IMR-90 (cell line): ENCODE results near the gene OR3A3. TPM values are rescaled to one million over a fixed set of nuclear protein-coding genes. Genes with fewer than 3 reads are reported as not detected.

Source experiments
- ATAC-seq: fragments of 200-7000 bp; cut with Tn5 transposase; 2 replicates; pipeline ENCODE4 v1.9.1; 2020; ENCODE audit warnings: low read depth, mild to moderate bottlenecking, moderate library complexity
- BruUV-seq: library from RNA; stranded (reverse); fragments of 400-500 nt; replicated peaks from 2 replicates; lab custom pipeline; 2021; lab: Mats Ljungman, UMichigan
- CTCF ChIA-PET: fragments of 300-600 bp; formaldehyde crosslinking; extraction: SDS; loops from one replicate; lab custom pipeline; 2021; ENCODE audit warnings: antibody characterized with exemption; lab: Yijun Ruan, JAX
- POLR2A ChIA-PET: fragments of 300-600 bp; sonication (Branson Sonifier 250); formaldehyde crosslinking; loops from one replicate; lab custom pipeline; 2022; ENCODE audit warnings: antibody characterized with exemption; ENCODE audit not compliant: unreplicated experiment; lab: Charles Lee
- DNase-seq: peaks from one replicate; pipeline ENCODE4 v3.0.0; 2013
- H2AFZ ChIP-seq: replicated peaks from 2 replicates; pipeline ENCODE3; 2013; ENCODE audit warnings: low read length, mild to moderate bottlenecking; ENCODE audit not compliant: poor library complexity
- H2AK5ac ChIP-seq: 2 replicates; pipeline ENCODE4 v1.6.1; 2013; ENCODE audit warnings: low read depth, low read length, inconsistent platforms
- H2AK9ac ChIP-seq: replicated peaks from 2 replicates; pipeline ENCODE3; 2013; ENCODE audit warnings: mild to moderate bottlenecking, low read depth, low read length, moderate library complexity; ENCODE audit not compliant: poor library complexity
- H2BK120ac ChIP-seq: 2 replicates; pipeline ENCODE4 v1.6.1; 2013; ENCODE audit warnings: low read depth, low read length, inconsistent platforms
- H2BK15ac ChIP-seq: 3 replicates; pipeline ENCODE4 v1.6.1; 2013; ENCODE audit warnings: low read depth, low read length, inconsistent platforms
- H2BK20ac ChIP-seq: 2 replicates; pipeline ENCODE4 v1.6.1; 2013; ENCODE audit warnings: low read depth, mild to moderate bottlenecking, inconsistent platforms, low read length, moderate library complexity
- H2BK5ac ChIP-seq: 2 replicates; pipeline ENCODE4 v1.6.1; 2013; ENCODE audit warnings: mild to moderate bottlenecking, low read depth, low read length, inconsistent platforms; ENCODE audit not compliant: poor library complexity, severe bottlenecking
- H3K14ac ChIP-seq: replicated peaks from 2 replicates; pipeline ENCODE4 v1.6.1; 2013; ENCODE audit warnings: low read depth, low read length, inconsistent platforms
- H3K18ac ChIP-seq: 2 replicates; pipeline ENCODE4 v1.6.1; 2013; ENCODE audit warnings: low read depth, low read length, control low read depth
- H3K23ac ChIP-seq: 2 replicates; pipeline ENCODE4 v1.6.1; 2013; ENCODE audit warnings: low read depth, low read length, inconsistent platforms
- H3K27ac ChIP-seq: 2 replicates; pipeline ENCODE4 v1.5.1; 2013; ENCODE audit warnings: mild to moderate bottlenecking, control low read depth, low read length; ENCODE audit not compliant: insufficient read depth
- H3K27me3 ChIP-seq: 2 replicates; pipeline ENCODE4 v1.6.1; 2013; ENCODE audit warnings: low read length; ENCODE audit not compliant: control insufficient read depth, insufficient read depth
- H3K36me3 ChIP-seq: 2 replicates; pipeline ENCODE4 v1.6.1; 2013; ENCODE audit warnings: low read length, mixed read lengths; ENCODE audit not compliant: control insufficient read depth, insufficient read depth
- H3K4ac ChIP-seq: 2 replicates; pipeline ENCODE4 v1.6.1; 2013; ENCODE audit warnings: low read depth, low read length, inconsistent platforms
- H3K4me1 ChIP-seq: 2 replicates; pipeline ENCODE4 v1.6.1; 2013; ENCODE audit warnings: low read length, mixed read lengths; ENCODE audit not compliant: control insufficient read depth, insufficient read depth
- H3K4me2 ChIP-seq: 2 replicates; pipeline ENCODE4 v1.6.1; 2013; ENCODE audit warnings: low read depth, mild to moderate bottlenecking, control low read depth, low read length, moderate library complexity
- H3K4me3 ChIP-seq: 2 replicates; pipeline ENCODE4 v1.5.1; 2013; ENCODE audit warnings: low read depth, mild to moderate bottlenecking, control low read depth, low read length, moderate library complexity; ENCODE audit not compliant: insufficient read depth
- H3K56ac ChIP-seq: 2 replicates; pipeline ENCODE4 v1.6.1; 2013; ENCODE audit warnings: low read length, inconsistent platforms; ENCODE audit not compliant: insufficient read depth; ENCODE audit errors: extremely low read depth
- H3K79me1 ChIP-seq, 2 experiments: 2 replicates each; pipeline ENCODE4 v1.6.1; 2013; ENCODE audit warnings: low read length in 2 of 2, inconsistent platforms in 1 of 2, low read depth in 1 of 2
- H3K9ac ChIP-seq: 2 replicates; pipeline ENCODE4 v1.6.1; 2013; ENCODE audit warnings: low read depth, low read length, control low read depth
- H3K9me1 ChIP-seq: 2 replicates; pipeline ENCODE4 v1.6.1; 2013; ENCODE audit warnings: low read length, inconsistent platforms; ENCODE audit not compliant: insufficient read depth
- H3K9me3 ChIP-seq: 2 replicates; pipeline ENCODE4 v1.6.1; 2013; ENCODE audit warnings: low read length; ENCODE audit not compliant: control insufficient read depth, insufficient read depth
- H4K20me1 ChIP-seq: 2 replicates; pipeline ENCODE4 v1.6.1; 2013; ENCODE audit warnings: low read length, inconsistent platforms; ENCODE audit not compliant: insufficient read depth
- H4K5ac ChIP-seq: 2 replicates; pipeline ENCODE4 v1.6.1; 2013; ENCODE audit warnings: mild to moderate bottlenecking, low read depth, low read length, control low read depth
- H4K8ac ChIP-seq, 2 experiments: 2 replicates each; pipeline ENCODE4 v1.6.1; 2013; ENCODE audit warnings: low read depth in 2 of 2, low read length in 2 of 2, control low read depth in 1 of 2, inconsistent platforms in 1 of 2
- H4K91ac ChIP-seq: 2 replicates; pipeline ENCODE4 v1.6.1; 2013; ENCODE audit warnings: low read depth, low read length, inconsistent platforms; ENCODE audit not compliant: insufficient read depth
- BHLHE40 ChIP-seq: fragments of 150-350 bp; IDR thresholded peaks from 2 replicates; pipeline ENCODE4 v1.6.1; 2016; ENCODE audit warnings: mild to moderate bottlenecking, low read depth, low read length
- CEBPB ChIP-seq: IDR thresholded peaks from 2 replicates; pipeline ENCODE4 v1.6.1; 2012; ENCODE audit warnings: low read depth, low read length, improper control_type of control experiment
- CHD1 ChIP-seq: IDR thresholded peaks from 2 replicates; pipeline ENCODE4 v1.6.1; 2012; ENCODE audit warnings: low read depth, low read length, improper control_type of control experiment
- CTCF ChIP-seq: conservative IDR thresholded peaks from 2 replicates; pipeline ENCODE4 v1.5.1; 2012; ENCODE audit warnings: mild to moderate bottlenecking, low read depth, low read length, improper control_type of control experiment
- ELK1 ChIP-seq: fragments of 150-350 bp; IDR thresholded peaks from 2 replicates; pipeline ENCODE4 v1.6.1; 2016; ENCODE audit warnings: low read depth, mild to moderate bottlenecking, low read length, moderate library complexity, borderline replicate concordance
- FOS ChIP-seq: fragments of 150-350 bp; IDR thresholded peaks from 2 replicates; pipeline ENCODE4 v1.6.1; 2016; ENCODE audit warnings: low read depth, low read length
- MAFK ChIP-seq: IDR thresholded peaks from 2 replicates; pipeline ENCODE4 v1.6.1; 2012; ENCODE audit warnings: low read depth, low read length, improper control_type of control experiment
- MAZ ChIP-seq: IDR thresholded peaks from 2 replicates; pipeline ENCODE4 v1.6.1; 2012; ENCODE audit warnings: low read depth, mild to moderate bottlenecking, low read length, improper control_type of control experiment, moderate library complexity, borderline replicate concordance
- MXI1 ChIP-seq: IDR thresholded peaks from 2 replicates; pipeline ENCODE4 v1.6.1; 2012; ENCODE audit warnings: low read depth, mild to moderate bottlenecking, low read length, moderate library complexity, borderline replicate concordance
- NFE2L2 ChIP-seq: fragments of 150-350 bp; IDR thresholded peaks from 2 replicates; pipeline ENCODE4 v1.6.1; 2016; ENCODE audit warnings: low read depth, mild to moderate bottlenecking, low read length
- POLR2A ChIP-seq: IDR thresholded peaks from 2 replicates; pipeline ENCODE4 v1.6.1; 2012; ENCODE audit warnings: mild to moderate bottlenecking, low read depth, low read length
- RAD21 ChIP-seq: IDR thresholded peaks from 2 replicates; pipeline ENCODE4 v1.6.1; 2012; ENCODE audit warnings: low read length, improper control_type of control experiment
- RCOR1 ChIP-seq: IDR thresholded peaks from 2 replicates; pipeline ENCODE4 v1.6.1; 2012; ENCODE audit warnings: mild to moderate bottlenecking, low read length, improper control_type of control experiment; ENCODE audit not compliant: insufficient replicate concordance
- RFX5 ChIP-seq: IDR thresholded peaks from 2 replicates; pipeline ENCODE4 v1.8.0; 2012; ENCODE audit warnings: low read depth, mild to moderate bottlenecking, low read length, moderate library complexity
- SMC3 ChIP-seq: fragments of 150-350 bp; IDR thresholded peaks from 2 replicates; pipeline ENCODE4 v1.6.1; 2016; ENCODE audit warnings: low read depth, mild to moderate bottlenecking, antibody characterized with exemption, low read length, moderate library complexity
- WGBS, 2 experiments: methylation state at CpG; one replicate each; pipeline versions ENCODE4 v1.1.5 to v1.1.7; 2013; ENCODE audit warnings: missing lambda C conversion rate in 2 of 2; ENCODE audit not compliant: insufficient read length in 1 of 2; ENCODE audit errors: extremely low coverage in 2 of 2; 5-methylcytosine and 5-hydroxymethylcytosine counted together
- dilution Hi-C: fragments of 300-500 bp; cut with HindIII; formaldehyde crosslinking; loops from one replicate; pipeline ENCODE4 v1.14.3; 2018; ENCODE audit warnings: low sequenced_read_pairs; ENCODE audit not compliant: unreplicated experiment
- in situ Hi-C: fragments of 300-500 bp; cut with MboI; formaldehyde crosslinking; loops from 3 replicates; pipeline ENCODE4 v1.14.3; 2019; ENCODE audit warnings: low sequenced_read_pairs, inconsistent platforms, mixed read lengths
- intact Hi-C: fragments of 100-400 bp; cut with micrococcal nuclease; formaldehyde crosslinking; loops from 2 replicates; pipeline ENCODE4 v1.10.0; 2022
- polyA plus RNA-seq, 3 experiments: library from polyadenylated mRNA; depleted of rRNA; stranded (reverse); fragments of >200 nt; gene quantifications; 2 replicates each; pipeline ENCODE4 v1.2.3, GENCODE V29; 2012; ENCODE audit warnings: low replicate concordance in 1 of 3
- total RNA-seq: library from RNA; depleted of rRNA; stranded (reverse); fragments of >200 nt; gene quantifications from 2 replicates; pipeline ENCODE4 v1.2.3, GENCODE V29; 2012
- TF ChIP-seq, protein P1 (sequence below): fragments of 150-350 bp; IDR thresholded peaks from 2 replicates; pipeline ENCODE4 v1.6.1; 2017; ENCODE audit warnings: mild to moderate bottlenecking, antibody characterized with exemption, low read length, low read depth

Gene OR3A3
- total and polyA plus RNA-seq, 2 of the 4 experiments (the other 2 are of a cell fraction), result not detected

- no peak within 1 kb of the TSS for H3K18ac ChIP-seq
- no peak within 1 kb of the TSS for H2BK20ac ChIP-seq
- no peaks in the 10 kb centered on the region for H3K36me3 ChIP-seq
- H3K4me3 ChIP-seq, result no peak within 1 kb of the TSS
- POLR2A ChIA-PET, result no interaction called here
- H3K27me3 ChIP-seq, result no peaks in the 10 kb centered on the region
- no peak within 1 kb of the TSS for H4K91ac ChIP-seq
- no peaks in the 10 kb centered on the region for H3K79me1 ChIP-seq
- H3K9me3 ChIP-seq, result peaks cover 3% of the 10 kb centered on the region; the same call in 1 of the 2 replicates
- H3K14ac ChIP-seq, result no peak within 1 kb of the TSS
- no peak within 1 kb of the TSS for H2AK9ac ChIP-seq
- in situ Hi-C loops (no loop called here), dilution Hi-C loops (no loop called here), intact Hi-C loops (no loop called here)
- H3K27ac ChIP-seq, result no peak within 1 kb of the TSS
- H2AK5ac ChIP-seq, result no peak within 1 kb of the TSS
- H3K9ac ChIP-seq, result no peak within 1 kb of the TSS
- WGBS, 2 experiments, result 96% methylated on average over 31 of the region's 38 CpGs; no CpG with 5 or more reads in 1 of the 2 experiments
- no peak within 1 kb of the TSS for H4K8ac ChIP-seq
- no peak within 1 kb of the TSS for H2BK5ac ChIP-seq
- ATAC-seq (no peak), DNase-seq (no peak)
- H3K56ac ChIP-seq, result no peak within 1 kb of the TSS
- BruUV-seq, result no TSS peak
- no peaks in the 10 kb centered on the region for H3K4me1 ChIP-seq
- no peaks in the 10 kb centered on the region for H3K9me1 ChIP-seq
- no peak within 1 kb of the TSS for H3K4me2 ChIP-seq
- H2BK15ac ChIP-seq, result no peak within 1 kb of the TSS
- no peak for TF ChIP-seq SMC3
- no peak for TF ChIP-seq NFE2L2
- TF ChIP-seq BHLHE40, result no peak
- TF ChIP-seq CEBPB, result no peak
- no peak for TF ChIP-seq RCOR1
- no peak for TF ChIP-seq MXI1
- TF ChIP-seq FOS, result no peak
- TF ChIP-seq CHD1, result no peak
- no peak for TF ChIP-seq CTCF
- TF ChIP-seq RFX5, result no peak
- no peak for TF ChIP-seq MAFK
- no peak for TF ChIP-seq ELK1
- TF ChIP-seq, protein P1, sequence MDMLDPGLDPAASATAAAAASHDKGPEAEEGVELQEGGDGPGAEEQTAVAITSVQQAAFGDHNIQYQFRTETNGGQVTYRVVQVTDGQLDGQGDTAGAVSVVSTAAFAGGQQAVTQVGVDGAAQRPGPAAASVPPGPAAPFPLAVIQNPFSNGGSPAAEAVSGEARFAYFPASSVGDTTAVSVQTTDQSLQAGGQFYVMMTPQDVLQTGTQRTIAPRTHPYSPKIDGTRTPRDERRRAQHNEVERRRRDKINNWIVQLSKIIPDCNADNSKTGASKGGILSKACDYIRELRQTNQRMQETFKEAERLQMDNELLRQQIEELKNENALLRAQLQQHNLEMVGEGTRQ, result no peak
- no peak for TF ChIP-seq POLR2A
- TF ChIP-seq MAZ, result no peak
- TF ChIP-seq RAD21, result no peak
- H4K5ac ChIP-seq, result no peak within 1 kb of the TSS
- no peaks in the 10 kb centered on the region for H4K20me1 ChIP-seq
- CTCF ChIA-PET, result no interaction called here
- no peak within 1 kb of the TSS for H2BK120ac ChIP-seq
- H3K23ac ChIP-seq, result no peak within 1 kb of the TSS
- H2AFZ ChIP-seq, result no peak within 1 kb of the TSS
- H3K4ac ChIP-seq, result no peak within 1 kb of the TSS
Observed at GRCh38 chr17:3471599-3471998, 60.4 kb downstream of the OR3A3 start, which contains the start of gene SPATA22. TSS of gene SPATA22 (minus strand) at chr17:3471819. CDS start at chr17:3469325, 2,494 bp downstream.
